H7 (cell line): Measurements from ENCODE around the gene GPC5. TPM values are rescaled to one million over a fixed set of nuclear protein-coding genes. Genes with fewer than 3 reads are reported as not detected.

Experiments
- DNase-seq: peaks from one replicate; pipeline ENCODE4 v3.0.0; 2012
- H3K27me3 ChIP-seq: 2 replicates; pipeline ENCODE4 v1.6.0; 2011; ENCODE audit warnings: mild to moderate bottlenecking, low read length; ENCODE audit not compliant: control insufficient read depth, insufficient read depth
- H3K36me3 ChIP-seq: replicated peaks from 2 replicates; pipeline ENCODE4 v1.5.1; 2011; ENCODE audit warnings: low read length; ENCODE audit not compliant: control insufficient read depth, insufficient read depth
- H3K4me3 ChIP-seq: 2 replicates; pipeline ENCODE4 v1.5.1; 2011; ENCODE audit warnings: low read depth, mild to moderate bottlenecking, control low read depth, low read length, moderate library complexity; ENCODE audit not compliant: insufficient read depth
- total RNA-seq: library from RNA; depleted of rRNA; stranded (reverse); fragments of >200 nt; shearing (Covaris generic); gene quantifications from 2 replicates; pipeline ENCODE4 v1.2.3, GENCODE V29; 2014

The GPC5 gene
- total RNA-seq, 1 experiment from 2014 or later: 0.07 TPM

GRCh38 chr13:92602560-92602959 is 1204.1 kb downstream of the GPC5 start:
- Histone ChIP-seq H3K36me3 (no peaks in the 10 kb centered on the region), H3K4me3 (no peak overlapping the region), H3K27me3 (no peaks in the 10 kb centered on the region)
- no peak for DNase-seq

GRCh38 chr13:92609376-92609775 is 1211.0 kb downstream of the GPC5 start:
- H3K36me3 ChIP-seq: no peaks in the 10 kb centered on the region
- no peak overlapping the region for H3K4me3 ChIP-seq
- no peak for DNase-seq
- H3K27me3 ChIP-seq: no peaks in the 10 kb centered on the region

- H3K36me3 ChIP-seq: no peaks in the 10 kb centered on the region
- no peak overlapping the region for H3K4me3 ChIP-seq
- no peaks in the 10 kb centered on the region for H3K27me3 ChIP-seq
- no peak for DNase-seq
These were observed 1214.5 kb downstream of the GPC5 start for GRCh38 chr13:92612892-92613291.

GRCh38 chr13:92613921-92614320 is 1215.5 kb downstream of the GPC5 start:
- Histone ChIP-seq H3K27me3 (no peaks in the 10 kb centered on the region), H3K36me3 (no peaks in the 10 kb centered on the region), H3K4me3 (no peak overlapping the region)
- DNase-seq: no peak

- Histone ChIP-seq H3K4me3 (no peak overlapping the region), H3K36me3 (no peaks in the 10 kb centered on the region)
These were observed 1223.6 kb downstream of the GPC5 start for GRCh38 chr13:92621985-92622384.

GRCh38 chr13:92622905-92623304 is 1224.5 kb downstream of the GPC5 start:
- Histone ChIP-seq H3K4me3 (no peak overlapping the region), H3K27me3 (no peaks in the 10 kb centered on the region), H3K36me3 (no peaks in the 10 kb centered on the region)
- DNase-seq: no peak

More at GRCh38 chr13:92621985-92622384, 1223.6 kb downstream of the GPC5 start:
- H3K27me3 ChIP-seq: no peaks in the 10 kb centered on the region
- no peak for DNase-seq

- no peak overlapping the region for H3K4me3 ChIP-seq
- no peak for DNase-seq
- H3K36me3 ChIP-seq: no peaks in the 10 kb centered on the region
- no peaks in the 10 kb centered on the region for H3K27me3 ChIP-seq
These were observed 1227.9 kb downstream of the GPC5 start for GRCh38 chr13:92626274-92626673.

GRCh38 chr13:92640936-92641335 is 1242.5 kb downstream of the GPC5 start:
- no peaks in the 10 kb centered on the region for H3K27me3 ChIP-seq
- H3K36me3 ChIP-seq: no peaks in the 10 kb centered on the region
- DNase-seq: no peak

GRCh38 chr13:92649140-92649813 is 1250.9 kb downstream of the GPC5 start:
- Histone ChIP-seq H3K27me3 (no peaks in the 10 kb centered on the region), H3K4me3 (no peak overlapping the region), H3K36me3 (no peaks in the 10 kb centered on the region)
- DNase-seq: no peak

More at GRCh38 chr13:92640936-92641335, 1242.5 kb downstream of the GPC5 start:
- H3K4me3 ChIP-seq: no peak overlapping the region

- H3K36me3 ChIP-seq: no peaks in the 10 kb centered on the region
- DNase-seq: no peak
- H3K27me3 ChIP-seq: no peaks in the 10 kb centered on the region
- no peak overlapping the region for H3K4me3 ChIP-seq
These were observed 1257.7 kb downstream of the GPC5 start for GRCh38 chr13:92656103-92656502.

GRCh38 chr13:92656648-92657047 is 1258.2 kb downstream of the GPC5 start:
- Histone ChIP-seq H3K27me3 (no peaks in the 10 kb centered on the region), H3K4me3 (no peak overlapping the region), H3K36me3 (no peaks in the 10 kb centered on the region)
- no peak for DNase-seq

- no peak for DNase-seq
- no peaks in the 10 kb centered on the region for H3K27me3 ChIP-seq
These were observed 1259.1 kb downstream of the GPC5 start for GRCh38 chr13:92657565-92657964.

GRCh38 chr13:92658293-92658692 is 1259.9 kb downstream of the GPC5 start:
- H3K27me3 ChIP-seq: no peaks in the 10 kb centered on the region
- no peak overlapping the region for H3K4me3 ChIP-seq
- H3K36me3 ChIP-seq: no peaks in the 10 kb centered on the region
- DNase-seq: no peak

More at GRCh38 chr13:92657565-92657964, 1259.1 kb downstream of the GPC5 start:
- no peak overlapping the region for H3K4me3 ChIP-seq
- H3K36me3 ChIP-seq: no peaks in the 10 kb centered on the region

- H3K27me3 ChIP-seq: no peaks in the 10 kb centered on the region
- no peak for DNase-seq
- no peaks in the 10 kb centered on the region for H3K36me3 ChIP-seq
- no peak overlapping the region for H3K4me3 ChIP-seq
These were observed 1263.0 kb downstream of the GPC5 start for GRCh38 chr13:92661406-92661805.

GRCh38 chr13:92668157-92668556 is 1269.7 kb downstream of the GPC5 start:
- no peak for DNase-seq
- H3K4me3 ChIP-seq: no peak overlapping the region
- H3K36me3 ChIP-seq: no peaks in the 10 kb centered on the region
- no peaks in the 10 kb centered on the region for H3K27me3 ChIP-seq

- H3K27me3 ChIP-seq: no peaks in the 10 kb centered on the region
- DNase-seq: no peak
- H3K36me3 ChIP-seq: no peaks in the 10 kb centered on the region
- no peak overlapping the region for H3K4me3 ChIP-seq
These were observed 1271.7 kb downstream of the GPC5 start for GRCh38 chr13:92670096-92670495.
